GM19438 (cell line): ENCODE results near the gene TTC16.

ENCODE experiments used
- ATAC-seq: cut with Tn5 transposase; IDR thresholded peaks from one replicate; pipeline ENCODE4 v1.9.1; 2021; ENCODE audit warnings: low read depth; ENCODE audit not compliant: unreplicated experiment

The TTC16 gene

GRCh38 chr9:127763918-127764384 is 48.1 kb downstream of the TTC16 start:
- no peak for ATAC-seq

GRCh38 chr9:127765418-127765817 is 49.5 kb downstream of the TTC16 start:
- ATAC-seq: no peak

GRCh38 chr9:127767410-127767809 is 51.5 kb downstream of the TTC16 start:
- no peak for ATAC-seq

- ATAC-seq: no peak
Measured at GRCh38 chr9:127767909-127768331, 52.0 kb downstream of the TTC16 start.

DNA sequence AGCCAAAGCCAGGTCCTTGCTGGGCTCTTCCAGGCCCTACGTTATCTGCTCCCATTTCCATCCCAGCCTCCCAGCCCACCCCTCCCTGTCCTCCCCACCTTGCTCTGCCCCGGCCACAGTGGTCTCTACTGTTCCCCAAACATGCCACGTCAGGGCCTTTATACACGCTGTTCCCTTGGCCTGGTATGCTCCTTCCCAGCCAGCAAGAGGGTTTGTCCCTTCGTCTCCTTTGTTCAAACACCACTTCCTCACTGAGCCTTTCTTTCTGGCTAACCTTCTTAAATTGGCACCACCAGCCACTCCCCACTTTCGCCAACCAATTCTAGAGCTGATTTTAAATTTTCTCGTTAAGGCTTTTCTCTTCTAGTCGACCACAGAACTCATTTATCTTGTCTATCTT is 52.8 kb downstream of the TTC16 start:
- ATAC-seq: no peak

GRCh38 chr9:127769101-127769500 is 53.2 kb downstream of the TTC16 start:
- no peak for ATAC-seq

- no peak for ATAC-seq
Measured at GRCh38 chr9:127769929-127770582, 54.2 kb downstream of the TTC16 start.

GRCh38 chr9:127770583-127770904 is 54.7 kb downstream of the TTC16 start:
- ATAC-seq: no peak

- ATAC-seq: peak; percentile 88
Measured at GRCh38 chr9:127770905-127771569, 55.2 kb downstream of the TTC16 start.

- no peak for ATAC-seq
Measured at GRCh38 chr9:127771570-127772189, 55.8 kb downstream of the TTC16 start.

DNA sequence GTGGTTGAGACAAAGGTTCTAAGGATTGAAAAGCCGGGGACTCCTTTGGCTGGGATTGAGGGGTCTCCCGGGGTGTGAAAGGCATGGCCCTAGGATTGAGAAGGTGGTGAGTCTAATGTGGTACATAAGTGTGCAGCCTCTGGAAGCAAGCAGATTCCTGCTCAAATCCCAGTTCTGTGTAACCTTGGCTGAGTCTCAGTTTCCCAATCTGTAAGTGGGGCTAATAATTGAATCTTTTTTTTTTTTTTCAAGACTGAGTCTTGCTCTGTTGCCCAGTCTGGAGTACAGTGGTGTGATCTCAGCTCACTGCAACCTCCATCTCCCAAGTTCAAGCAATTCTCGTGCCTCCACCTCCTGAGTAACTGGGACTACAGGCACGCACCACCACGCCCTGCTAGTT is 56.7 kb downstream of the TTC16 start:
- no peak for ATAC-seq

GRCh38 chr9:127773272-127773671 is 57.4 kb downstream of the TTC16 start:
- no peak for ATAC-seq

- no peak for ATAC-seq
Measured at GRCh38 chr9:127773981-127774380, 58.1 kb downstream of the TTC16 start.

DNA sequence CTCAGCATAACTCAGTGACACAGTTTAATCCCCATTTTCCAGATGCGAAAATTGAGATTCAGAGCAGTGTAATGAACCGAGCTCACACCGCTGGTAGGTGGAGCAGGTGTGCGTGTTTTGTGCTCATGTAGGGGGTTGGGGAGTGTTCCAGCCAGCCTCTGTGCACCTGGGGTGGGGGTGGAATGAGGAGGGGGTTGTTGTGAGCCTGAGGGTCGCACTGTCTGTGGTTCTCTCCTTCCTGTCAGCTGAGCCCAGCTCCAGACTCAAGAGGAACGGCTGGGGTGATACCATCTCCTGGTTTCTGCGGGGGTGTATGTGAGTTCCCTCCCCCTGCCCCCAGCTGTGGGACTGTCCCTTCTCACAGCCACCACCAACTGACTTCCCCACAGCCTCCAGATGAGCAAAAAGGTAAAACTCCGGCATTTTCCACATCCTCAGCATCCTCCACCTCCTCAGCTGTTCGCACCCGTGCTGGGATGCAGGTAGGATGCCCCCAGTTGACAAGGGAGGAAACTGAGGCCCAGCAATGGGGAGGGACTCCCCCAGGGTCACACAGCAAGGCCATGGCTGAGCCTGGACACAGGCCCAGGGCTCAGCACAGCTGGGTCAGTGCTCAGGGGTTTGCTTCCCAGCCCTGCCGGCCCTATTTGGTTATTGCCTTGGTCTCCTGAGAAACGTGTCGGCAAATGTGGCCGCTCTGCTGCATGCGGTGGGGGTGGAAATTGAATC is 60.5 kb downstream of the TTC16 start:
- no peak for ATAC-seq

GRCh38 chr9:127776924-127777289 is 61.0 kb downstream of the TTC16 start:
- ATAC-seq: no peak

GRCh38 chr9:127777368-127777980 is 61.6 kb downstream of the TTC16 start:
- ATAC-seq: no peak

GRCh38 chr9:127778280-127779135 is 62.6 kb downstream of the TTC16 start, which contains the start of gene SH2D3C:
Gene SH2D3C, minus strand, starts transcription at chr9:127778666. Its CDS starts 39 bp downstream, at chr9:127778627.
- ATAC-seq: peak; percentile 32

- peak; percentile 32 for ATAC-seq
Measured at GRCh38 chr9:127779136-127779981, 63.5 kb downstream of the TTC16 start.
